Mesangial cell (primary cell): ENCODE results near the gene SIGMAR1. TPM values are rescaled to one million over a fixed set of nuclear protein-coding genes. Genes with fewer than 3 reads are reported as not detected.

Experiments
- total RNA-seq: library from RNA; depleted of rRNA; stranded (reverse); fragments of >200 nt; gene quantifications from 2 replicates; pipeline ENCODE4 v1.2.3, GENCODE V29; 2015

Gene SIGMAR1
- total RNA-seq = 156 and 253 TPM in 2 replicates

GRCh38 chr9:34637356-34638137, at the start of gene SIGMAR1:
SIGMAR1 (minus strand) TSS chr9:34637787; CDS start chr9:34637697, 90 bp downstream.

GRCh38 chr9:34662526-34663302, 25.1 kb upstream of the SIGMAR1 start, which contains the start of gene CCL27:
CCL27 (minus strand) TSS chr9:34662657; CDS start chr9:34662633, 24 bp downstream.

DNA sequence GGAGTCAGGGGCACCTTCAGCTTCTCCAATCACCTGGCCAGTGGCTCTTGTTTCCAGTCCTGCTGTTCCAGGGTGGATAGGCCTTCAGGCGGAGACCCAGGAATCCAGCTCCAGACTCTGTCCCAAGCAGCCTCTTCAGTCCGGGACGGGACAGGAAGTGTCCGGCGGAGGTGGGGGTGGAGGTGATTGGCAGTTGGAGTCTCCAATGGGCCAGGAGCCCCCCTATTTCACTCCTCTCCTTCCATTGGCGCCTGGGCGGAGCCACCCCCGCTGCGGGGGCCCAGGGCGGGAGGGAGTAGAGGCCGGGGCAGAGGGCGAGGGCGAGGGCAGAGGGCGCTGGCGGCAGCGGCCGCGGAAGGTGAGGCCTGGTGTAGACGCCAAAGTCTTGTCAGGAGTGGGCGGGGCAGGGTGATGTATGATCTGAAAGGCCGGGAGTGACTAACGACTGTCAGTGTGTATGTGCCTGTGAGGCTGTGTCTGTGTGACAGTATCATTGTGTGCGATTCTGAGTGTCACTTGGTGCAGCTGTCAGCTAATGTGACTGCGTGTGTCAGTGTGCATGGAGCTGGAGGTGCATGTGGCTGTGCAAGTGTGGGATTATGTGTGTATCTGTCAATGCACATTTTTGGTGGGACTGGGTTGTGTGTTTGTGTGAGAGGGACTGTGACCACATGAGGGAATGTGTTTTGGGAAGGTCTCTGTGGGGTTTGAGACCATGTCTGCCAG, 14.5 kb upstream of the SIGMAR1 start, which contains the start of gene IL11RA:
Gene IL11RA, plus strand, starts transcription at position 310 of the 726 bp plus-strand sequence. CDS start 3,033 bp downstream, outside the sequence.

DNA sequence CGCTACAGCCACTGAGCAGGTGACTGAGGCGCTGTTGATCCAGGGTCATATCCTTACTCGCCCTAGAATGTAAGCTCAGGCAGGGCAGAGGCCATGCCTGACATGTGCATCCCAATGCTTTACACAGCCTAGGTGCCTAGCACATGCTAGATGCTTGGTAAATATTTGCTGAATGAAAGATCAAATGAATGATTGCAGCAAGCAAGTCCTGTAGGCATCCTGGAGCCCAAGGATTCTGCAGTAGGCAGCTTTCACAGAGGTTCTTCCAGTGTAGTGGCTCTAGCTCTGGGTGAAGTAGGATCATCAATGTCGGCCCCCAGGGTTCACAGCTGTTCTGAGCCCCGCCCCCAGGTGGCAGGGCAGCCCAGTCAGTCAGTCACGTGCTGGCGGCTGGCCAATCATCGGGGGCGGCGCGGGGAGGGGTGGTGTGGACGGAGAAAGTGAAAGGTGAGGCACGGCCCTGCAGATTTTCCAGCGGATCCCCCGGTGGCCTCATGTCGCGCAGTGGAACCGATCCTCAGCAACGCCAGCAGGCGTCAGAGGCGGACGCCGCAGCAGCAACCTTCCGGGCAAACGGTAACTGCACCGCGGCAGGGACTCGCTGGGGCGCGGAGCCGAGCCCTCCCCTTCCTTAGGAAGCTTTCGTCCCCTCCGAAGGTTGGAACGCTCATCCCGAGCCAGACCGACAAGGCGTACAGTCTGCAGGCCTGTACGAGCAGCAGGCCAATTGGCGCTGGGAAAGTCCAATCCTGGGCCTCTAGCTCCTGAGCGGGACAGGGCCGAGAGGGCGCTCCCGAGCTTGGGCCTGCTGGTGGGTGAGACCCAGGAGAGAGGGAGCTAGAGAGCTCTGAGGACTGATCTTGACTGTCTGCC, 8.9 kb upstream of the SIGMAR1 start, which contains the start of gene GALT:
Gene GALT, plus strand, starts transcription at position 465 of the 873 bp plus-strand sequence. Its CDS starts 30 bp downstream, at position 495.

GRCh38 chr9:34628656-34629490, 8.7 kb downstream of the SIGMAR1 start, which contains the start of gene ARID3C:
ARID3C (minus strand) TSS chr9:34629066; CDS start chr9:34628014, 1,052 bp downstream.

GRCh38 chr9:34620061-34620994, 17.3 kb downstream of the SIGMAR1 start, which contains the start of gene DCTN3:
DCTN3 (minus strand) TSS chr9:34620495; CDS start chr9:34620464, 31 bp downstream.

DNA sequence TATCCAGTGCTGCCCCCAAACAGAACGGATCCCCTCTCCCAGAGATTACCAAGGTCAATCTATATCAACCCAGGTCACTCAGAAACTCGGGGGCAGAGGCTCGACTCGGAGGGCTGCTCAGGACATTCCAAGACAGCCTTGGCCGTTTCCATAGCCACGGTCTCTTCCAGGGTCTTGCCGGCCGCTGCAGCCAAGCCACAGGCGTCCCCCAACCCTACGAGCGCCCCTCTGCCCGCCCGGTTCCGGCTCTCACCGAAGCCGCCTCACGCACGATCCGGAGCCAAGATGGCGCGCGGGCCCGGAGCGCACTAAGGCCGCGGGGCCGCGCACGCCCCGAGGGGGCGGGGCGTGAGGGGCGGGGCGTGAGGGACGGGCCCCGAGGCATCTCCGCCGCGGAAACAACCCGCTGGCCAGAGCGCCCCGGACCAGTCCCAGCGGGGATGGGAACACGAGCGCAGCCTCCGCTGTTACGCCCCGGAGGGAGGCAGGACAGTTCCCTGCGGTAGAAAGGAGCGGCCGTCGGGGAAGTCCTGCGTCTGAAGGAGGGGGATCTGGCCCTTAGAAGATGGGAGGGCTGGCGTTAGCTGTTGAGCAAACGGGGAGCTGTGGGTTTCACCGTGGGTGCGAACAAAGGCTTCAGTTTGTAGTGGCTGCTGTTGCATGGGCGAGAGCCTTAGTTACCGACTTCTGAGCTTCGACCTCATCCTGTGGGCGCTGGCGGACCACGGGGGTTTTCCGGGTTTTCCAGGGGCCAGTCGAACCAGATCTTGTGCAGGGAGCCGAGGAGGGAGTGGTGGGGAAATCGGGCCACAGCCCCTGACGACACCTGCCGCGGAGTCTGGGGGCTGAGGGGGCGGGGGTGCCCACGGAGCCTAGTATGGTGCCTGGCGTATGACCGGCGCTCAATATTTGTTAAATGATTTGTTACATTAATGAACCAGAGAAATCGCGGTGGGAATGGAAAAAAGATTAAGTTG, 25.5 kb downstream of the SIGMAR1 start, which contains the start of gene RPP25L:
Gene RPP25L, minus strand, starts transcription at position 287 of the 977 bp plus-strand sequence. CDS start 801 bp downstream, outside the sequence.

GRCh38 chr9:34589636-34590380, 47.8 kb downstream of the SIGMAR1 start, which contains the start of gene CNTFR:
CNTFR (minus strand) TSS chr9:34589724; CDS start chr9:34568981, 20,743 bp downstream.

Other genes starting within 250 kb of the SIGMAR1 start
- 11.8 and 15.3 TPM in 2 replicates for gene FAM219A, start 179.2 kb downstream of the SIGMAR1 start, total RNA-seq
- 0.25 TPM in 1 of 2 replicates, not detected in the other for gene DNAI1, start 179.0 kb downstream of the SIGMAR1 start, total RNA-seq
- 0.65 TPM in 1 of 2 replicates, not detected in the other for gene ENHO, start 114.8 kb downstream of the SIGMAR1 start, total RNA-seq
- gene CNTFR, start 48.1 kb downstream of the SIGMAR1 start, total RNA-seq = not detected in 2 replicates
- 35.4 and 41.2 TPM in 2 replicates for gene RPP25L, start 25.7 kb downstream of the SIGMAR1 start, total RNA-seq
- gene DCTN3, start 17.3 kb downstream of the SIGMAR1 start, total RNA-seq = 85.2 and 97.2 TPM in 2 replicates
- gene ARID3C, start 8.7 kb downstream of the SIGMAR1 start, total RNA-seq = 0.51 TPM in 1 of 2 replicates, not detected in the other
- gene GALT, start 8.9 kb upstream of the SIGMAR1 start, total RNA-seq = 25.4 and 51.0 TPM in 2 replicates
- 9.1 and 15.2 TPM in 2 replicates for gene IL11RA, start 14.4 kb upstream of the SIGMAR1 start, total RNA-seq
- 0.25 TPM in 1 of 2 replicates, not detected in the other for gene CCL27, start 24.9 kb upstream of the SIGMAR1 start, total RNA-seq
- gene CCL19, start 53.5 kb upstream of the SIGMAR1 start, total RNA-seq = not detected in 2 replicates
- not detected in 2 replicates for gene CCL21, start 72.3 kb upstream of the SIGMAR1 start, total RNA-seq